HepG2 (cell line): ENCODE results near the gene TRIO. TPM values are rescaled to one million over a fixed set of nuclear protein-coding genes. Genes with fewer than 3 reads are reported as not detected.
A peak's percentile ranks its signal among the peaks of the same experiment; 100 is the strongest.

ENCODE experiments used
- ATF6 ChIP-seq: sonication (generic); formaldehyde crosslinking; conservative IDR thresholded peaks from 2 replicates; pipeline ENCODE4 v1.4.0; 2020; ENCODE audit warnings: missing genetic modification reagents
- ERF ChIP-seq: IDR thresholded peaks from 2 replicates; pipeline ENCODE4 v1.6.1; 2018; ENCODE audit warnings: missing biosample characterization, missing genetic modification reagents
- HDAC2 ChIP-seq: sonication (generic); formaldehyde crosslinking; IDR thresholded peaks from 2 replicates; pipeline ENCODE4 v1.4.0; 2020; ENCODE audit warnings: missing genetic modification reagents
- HDAC6 ChIP-seq: fragments of 200-600 bp; sonication (generic); IDR thresholded peaks from 2 replicates; pipeline ENCODE4 v1.7.0; 2017; ENCODE audit warnings: mild to moderate bottlenecking, antibody characterized with exemption, low read length, low read depth
- ISL2 ChIP-seq: sonication (generic); formaldehyde crosslinking; IDR thresholded peaks from 2 replicates; pipeline ENCODE4 v1.5.0; 2020; ENCODE audit warnings: missing genetic modification reagents
- KLF13 ChIP-seq: sonication (generic); formaldehyde crosslinking; IDR thresholded peaks from 2 replicates; pipeline ENCODE4 v1.4.0; 2020; ENCODE audit warnings: mild to moderate bottlenecking, missing genetic modification reagents
- MEF2D ChIP-seq: sonication (generic); formaldehyde crosslinking; IDR thresholded peaks from 2 replicates; pipeline ENCODE4 v1.5.1; 2020; ENCODE audit warnings: mild to moderate bottlenecking, missing genetic modification reagents
- MXD4 ChIP-seq: IDR thresholded peaks from 2 replicates; pipeline ENCODE4 v1.6.1; 2016; ENCODE audit warnings: mild to moderate bottlenecking, missing biosample characterization, missing genetic modification reagents
- NCOA1 ChIP-seq: sonication (generic); formaldehyde crosslinking; IDR thresholded peaks from 2 replicates; pipeline ENCODE4 v1.9.0; 2021; ENCODE audit warnings: missing genetic modification reagents
- RORA ChIP-seq: sonication (generic); formaldehyde crosslinking; IDR thresholded peaks from 2 replicates; pipeline ENCODE4 v1.5.0; 2020; ENCODE audit warnings: mild to moderate bottlenecking, missing genetic modification reagents, moderate library complexity
- SYNCRIP ChIP-seq: fragments of 200-400 bp; formaldehyde crosslinking; IDR thresholded peaks from 2 replicates; pipeline ENCODE4 v1.6.1; 2018; ENCODE audit warnings: mild to moderate bottlenecking, low read depth, low read length; ENCODE audit not compliant: insufficient read depth
- TCF12 ChIP-seq, 2 experiments: fragments of 450-650 bp in 1 of 2; sonication (generic) in 1 of 2; formaldehyde crosslinking in 1 of 2; IDR thresholded peaks; 2 replicates each; pipeline versions ENCODE4 v1.6.1 to v1.8.0; 2017 to 2022; ENCODE audit warnings: antibody characterized with exemption in 1 of 2, mild to moderate bottlenecking in 1 of 2, missing genetic modification reagents in 1 of 2, moderate library complexity in 1 of 2
- TEAD2 ChIP-seq: sonication (generic); formaldehyde crosslinking; IDR thresholded peaks from 2 replicates; pipeline ENCODE4 v1.9.0; 2021; ENCODE audit warnings: missing genetic modification reagents
- THAP8 ChIP-seq: sonication (generic); formaldehyde crosslinking; IDR thresholded peaks from 2 replicates; pipeline ENCODE4 v1.5.1; 2020; ENCODE audit warnings: missing genetic modification reagents, mild to moderate bottlenecking, borderline replicate concordance
- ZNF432 ChIP-seq: sonication (generic); formaldehyde crosslinking; IDR thresholded peaks from 2 replicates; pipeline ENCODE4 v1.5.0; 2020; ENCODE audit warnings: missing genetic modification reagents, mild to moderate bottlenecking, borderline replicate concordance
- ZNF564 ChIP-seq: sonication (generic); formaldehyde crosslinking; IDR thresholded peaks from 2 replicates; pipeline ENCODE4 v1.8.1; 2023; ENCODE audit warnings: mild to moderate bottlenecking, missing genetic modification reagents
- ZNF589 ChIP-seq: sonication (generic); formaldehyde crosslinking; conservative IDR thresholded peaks from 2 replicates; pipeline ENCODE4 v1.8.0; 2022; ENCODE audit warnings: mild to moderate bottlenecking, moderate library complexity, missing genetic modification reagents
- ZNF747 ChIP-seq: sonication (generic); formaldehyde crosslinking; IDR thresholded peaks from 2 replicates; pipeline ENCODE4 v1.8.1; 2023; ENCODE audit warnings: missing genetic modification reagents, mild to moderate bottlenecking, borderline replicate concordance
- ZNF768 ChIP-seq: sonication (generic); formaldehyde crosslinking; IDR thresholded peaks from 2 replicates; pipeline ENCODE4 v1.4.0; 2020; ENCODE audit warnings: missing genetic modification reagents
- polyA plus RNA-seq, 8 experiments: library from polyadenylated mRNA; depleted of rRNA in 3 of 8; stranded (reverse) in 7 of 8; unstranded in 1 of 8; fragments of >200 nt; fragmentation: Illumina TruSeq in 4 of 8; extraction: Trizol in 4 of 8; gene quantifications; 2 replicates each; pipeline versions ENCODE4 v1.2.1 to v1.2.3, GENCODE V29; 2011 to 2016; ENCODE audit warnings: low read depth in 4 of 8, missing spikeins in 1 of 8, mixed read lengths in 1 of 8; ENCODE audit not compliant: insufficient read depth in 1 of 8
- total RNA-seq, 5 experiments: library from RNA; depleted of rRNA; stranded (reverse); fragments of >200 nt; fragmentation: Illumina TruSeq; extraction: Trizol; gene quantifications; 2 replicates each; pipeline ENCODE4 v1.2.3, GENCODE V29; 2016; ENCODE audit warnings: low read depth in 1 of 5
- TF ChIP-seq, protein P1 (sequence below): sonication (generic); formaldehyde crosslinking; conservative IDR thresholded peaks from 2 replicates; pipeline ENCODE4 v1.4.0; 2020; ENCODE audit warnings: missing genetic modification reagents
- TF ChIP-seq, protein P2 (sequence below): sonication (generic); formaldehyde crosslinking; IDR thresholded peaks from 2 replicates; pipeline ENCODE4 v1.8.0; 2022; ENCODE audit warnings: missing genetic modification reagents, mild to moderate bottlenecking, inconsistent platforms, borderline replicate concordance
- TF ChIP-seq, protein P3 (sequence below): IDR thresholded peaks from 2 replicates; pipeline ENCODE4 v1.6.1; 2016; ENCODE audit warnings: mild to moderate bottlenecking, missing biosample characterization, missing genetic modification reagents

The TRIO gene
- total and polyA plus RNA-seq, 2 of the 13 experiments (the other 11 are each of a cell fraction or from before 2014, with no cell fraction given) = 45.2 to 45.9 TPM

DNA sequence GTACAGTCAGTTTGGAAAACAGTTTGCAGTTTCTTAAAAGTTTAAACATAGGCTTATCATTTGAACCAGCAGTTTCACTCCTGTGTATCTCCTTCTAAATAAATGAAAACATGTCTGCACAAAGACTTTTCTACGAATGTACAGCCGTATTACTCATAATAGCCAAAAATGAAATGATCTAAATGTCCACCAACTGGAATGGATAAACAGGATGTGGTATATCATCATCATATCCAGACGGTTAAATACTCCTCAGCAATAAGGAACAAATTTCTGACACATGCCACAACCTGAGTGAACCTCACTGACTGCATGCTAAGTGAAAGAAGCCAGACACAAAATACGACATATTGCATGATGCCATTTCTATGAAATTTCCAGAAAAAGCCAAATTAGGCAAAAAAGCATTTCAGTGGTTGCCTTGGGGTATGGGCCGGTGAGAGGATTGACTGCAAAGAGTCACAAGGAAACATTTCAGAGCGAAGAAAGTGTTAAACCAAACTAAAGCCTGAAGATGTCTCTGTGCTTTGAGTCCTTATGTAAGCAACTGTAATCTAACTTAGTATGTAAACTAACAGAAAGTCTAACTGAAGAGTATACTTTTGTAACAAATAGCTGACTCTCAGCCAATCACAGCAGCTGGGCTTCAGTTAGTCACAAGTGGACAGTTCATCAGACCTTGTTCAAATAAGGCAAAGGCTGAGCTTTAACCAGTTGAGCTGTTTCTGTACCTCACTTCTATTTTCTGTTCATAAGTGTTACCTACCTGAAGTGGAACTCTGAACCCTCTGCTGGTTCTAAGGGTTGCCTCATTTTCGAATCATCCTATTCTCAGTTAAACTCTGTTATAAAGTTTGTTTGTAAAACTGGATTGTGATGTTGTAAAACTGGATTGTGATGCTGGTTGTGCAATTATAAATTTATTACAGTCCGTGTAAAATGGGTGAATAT, 65.2 kb downstream of the TRIO start (continued):
- TF ChIP-seq, protein P1, sequence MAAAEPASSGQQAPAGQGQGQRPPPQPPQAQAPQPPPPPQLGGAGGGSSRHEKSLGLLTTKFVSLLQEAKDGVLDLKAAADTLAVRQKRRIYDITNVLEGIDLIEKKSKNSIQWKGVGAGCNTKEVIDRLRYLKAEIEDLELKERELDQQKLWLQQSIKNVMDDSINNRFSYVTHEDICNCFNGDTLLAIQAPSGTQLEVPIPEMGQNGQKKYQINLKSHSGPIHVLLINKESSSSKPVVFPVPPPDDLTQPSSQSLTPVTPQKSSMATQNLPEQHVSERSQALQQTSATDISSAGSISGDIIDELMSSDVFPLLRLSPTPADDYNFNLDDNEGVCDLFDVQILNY (CRISPR knock-in tag) = no peak
- TF ChIP-seq ERF (CRISPR knock-in tag) (peak; percentile 29; the same call in 1 of the 2 replicates), TCF12 (IDR thresholded peaks at IDR 0.05) (no peak), TCF12 (CRISPR knock-in tag; IDR thresholded peaks at IDR 0.05) (no peak), ZNF747 (no peak; the same call in 1 of the 2 replicates), TEAD2 (CRISPR knock-in tag) (no peak), ISL2 (peak; percentile 63; the same call in 1 of the 2 replicates), ZNF589 (CRISPR knock-in tag) (no peak), MEF2D (CRISPR knock-in tag) (peak; percentile 65; the same call in 1 of the 2 replicates), RORA (CRISPR knock-in tag) (no peak), HDAC6 (no peak), THAP8 (CRISPR knock-in tag) (no peak), ZNF564 (CRISPR knock-in tag) (no peak), SYNCRIP (no peak), NCOA1 (CRISPR knock-in tag) (no peak), HDAC2 (CRISPR knock-in tag) (peak; percentile 41; the same call in 1 of the 2 replicates), ZNF768 (CRISPR knock-in tag) (no peak), KLF13 (no peak), ATF6 (CRISPR knock-in tag) (no peak), MXD4 (peak; percentile 73), ZNF432 (CRISPR knock-in tag) (no peak)
- TF ChIP-seq, protein P2, sequence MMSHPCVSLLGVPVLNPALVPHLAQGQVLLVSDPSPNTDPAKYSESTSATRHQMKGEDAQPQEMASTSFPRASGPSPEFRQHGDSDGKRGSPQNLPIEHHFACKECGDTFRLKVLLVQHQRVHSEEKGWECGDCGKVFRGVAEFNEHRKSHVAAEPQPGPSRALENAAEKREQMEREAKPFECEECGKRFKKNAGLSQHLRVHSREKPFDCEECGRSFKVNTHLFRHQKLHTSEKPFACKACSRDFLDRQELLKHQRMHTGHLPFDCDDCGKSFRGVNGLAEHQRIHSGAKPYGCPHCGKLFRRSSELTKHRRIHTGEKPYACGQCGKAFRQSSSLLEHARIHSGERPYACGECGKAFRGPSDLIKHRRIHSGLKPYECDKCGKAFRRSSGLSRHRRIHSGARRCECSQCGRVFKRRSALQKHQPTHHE (CRISPR knock-in tag) = peak; percentile 37; the same call in 1 of the 2 replicates
- TF ChIP-seq, protein P3, sequence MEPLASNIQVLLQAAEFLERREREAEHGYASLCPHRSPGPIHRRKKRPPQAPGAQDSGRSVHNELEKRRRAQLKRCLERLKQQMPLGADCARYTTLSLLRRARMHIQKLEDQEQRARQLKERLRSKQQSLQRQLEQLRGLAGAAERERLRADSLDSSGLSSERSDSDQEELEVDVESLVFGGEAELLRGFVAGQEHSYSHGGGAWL (CRISPR knock-in tag) = no peak
